ENCODE measurements around the gene GPR162. TPM values are rescaled to one million over a fixed set of nuclear protein-coding genes. Genes with fewer than 3 reads are reported as not detected.
"Not testable (repeated sequence)": the region's sequence is repeated elsewhere in the genome, so short reads cannot be mapped to it uniquely, and the experiment has no call there.

The GPR162 gene
- total and polyA plus RNA-seq, 8 donors: 0.41 to 8.8 (median 1.5) TPM

DNA sequence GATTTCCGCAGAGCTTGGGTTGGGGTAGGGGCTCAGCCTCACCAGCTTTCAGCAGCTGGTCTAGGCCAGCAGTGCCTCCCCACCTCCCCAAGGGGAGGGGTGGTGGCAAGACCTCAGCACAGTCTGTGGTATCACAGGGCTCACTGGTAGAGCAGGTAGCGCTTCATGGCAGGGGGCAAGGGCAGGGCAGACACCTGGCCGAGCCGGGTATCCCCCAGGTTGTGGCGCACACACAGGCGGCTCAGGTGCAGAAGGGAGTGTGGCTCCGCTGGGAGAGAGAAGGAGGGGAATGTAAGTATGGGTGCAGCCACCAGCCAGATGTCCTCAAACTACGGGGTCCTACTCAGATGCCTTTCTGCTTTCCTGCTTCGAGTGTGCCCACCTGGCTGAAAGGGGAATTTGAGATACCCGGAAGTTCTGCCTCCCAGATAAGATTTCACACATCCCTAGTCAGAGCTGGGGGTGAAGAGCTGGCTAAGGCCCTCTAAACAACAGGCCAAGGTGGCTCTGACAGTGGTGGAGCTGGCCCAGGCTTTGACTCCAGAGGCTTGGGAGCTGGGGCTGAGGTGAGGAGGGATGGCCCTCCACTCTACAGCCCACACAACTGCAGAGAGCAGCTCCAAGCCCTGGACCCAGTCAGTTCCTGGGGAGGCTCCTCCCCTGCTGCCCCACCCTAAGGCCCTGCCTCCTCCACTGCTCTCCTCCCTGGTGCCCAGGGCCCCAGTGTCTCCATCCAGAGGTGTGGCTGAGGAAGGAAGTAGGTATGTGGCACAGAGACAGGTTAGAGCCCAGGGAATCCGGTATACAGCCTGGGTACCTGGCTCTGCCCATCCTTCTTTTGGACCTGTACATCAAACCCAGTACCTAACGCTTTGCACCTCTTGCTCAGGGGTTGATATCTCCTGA is 49.7 kb downstream of the GPR162 start:
- no peaks in the 10 kb centered on the region for H3K27me3 ChIP-seq
- peaks cover 9 to 27% (median 14%) of the 10 kb centered on the region in 3 donors for H3K4me1 ChIP-seq
- FAIRE-seq (no peak), ATAC-seq (no peak), DNase-seq (peak in 1 of 6 donors; percentile 67)
- no peak overlapping the region for H3K4me3 ChIP-seq
- WGBS, 2 donors: 72 to 73% methylated on average over 12 of the region's 12 CpGs
- no peaks in the 10 kb centered on the region for H3K9me3 ChIP-seq
- H3K36me3 ChIP-seq: peaks cover 0 to 11% (median 0%) of the 10 kb centered on the region in 3 donors
- TF ChIP-seq, protein P1, sequence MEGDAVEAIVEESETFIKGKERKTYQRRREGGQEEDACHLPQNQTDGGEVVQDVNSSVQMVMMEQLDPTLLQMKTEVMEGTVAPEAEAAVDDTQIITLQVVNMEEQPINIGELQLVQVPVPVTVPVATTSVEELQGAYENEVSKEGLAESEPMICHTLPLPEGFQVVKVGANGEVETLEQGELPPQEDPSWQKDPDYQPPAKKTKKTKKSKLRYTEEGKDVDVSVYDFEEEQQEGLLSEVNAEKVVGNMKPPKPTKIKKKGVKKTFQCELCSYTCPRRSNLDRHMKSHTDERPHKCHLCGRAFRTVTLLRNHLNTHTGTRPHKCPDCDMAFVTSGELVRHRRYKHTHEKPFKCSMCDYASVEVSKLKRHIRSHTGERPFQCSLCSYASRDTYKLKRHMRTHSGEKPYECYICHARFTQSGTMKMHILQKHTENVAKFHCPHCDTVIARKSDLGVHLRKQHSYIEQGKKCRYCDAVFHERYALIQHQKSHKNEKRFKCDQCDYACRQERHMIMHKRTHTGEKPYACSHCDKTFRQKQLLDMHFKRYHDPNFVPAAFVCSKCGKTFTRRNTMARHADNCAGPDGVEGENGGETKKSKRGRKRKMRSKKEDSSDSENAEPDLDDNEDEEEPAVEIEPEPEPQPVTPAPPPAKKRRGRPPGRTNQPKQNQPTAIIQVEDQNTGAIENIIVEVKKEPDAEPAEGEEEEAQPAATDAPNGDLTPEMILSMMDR (IDR thresholded peaks at IDR 0.05): no peak
- intact Hi-C loops (cut with DNase I): no loop called here
- no peak overlapping the region for H3K27ac ChIP-seq

- H3K4me1 ChIP-seq: peaks cover 9 to 23% (median 14%) of the 10 kb centered on the region in 3 donors
- intact Hi-C loops (cut with DNase I): no loop called here
- peak overlapping the region; percentile 67 to 82 (median 78) for H3K4me3 ChIP-seq
- H3K9me3 ChIP-seq: no peaks in the 10 kb centered on the region
- no peaks in the 10 kb centered on the region for H3K27me3 ChIP-seq
- peak overlapping the region; percentile 31 to 74 (median 52) for H3K27ac ChIP-seq
- TF ChIP-seq, protein P1 (IDR thresholded peaks at IDR 0.05): peak; percentile 95 to 98 (median 96)
- peak; percentile 67 to 83 (median 78) for ATAC-seq
- WGBS, 2 donors: 1 to 2% methylated on average over 39 to 40 of the region's 40 CpGs
- peak; percentile 76 to 96 (median 88) for DNase-seq
- FAIRE-seq: no peak
- peaks cover 0 to 11% (median 0%) of the 10 kb centered on the region in 3 donors for H3K36me3 ChIP-seq
Measured at GRCh38 chr12:6872073-6873048, 50.7 kb downstream of the GPR162 start.

GRCh38 chr12:6873094-6874014 is 51.7 kb downstream of the GPR162 start, which contains the start of gene SPSB2:
TSS of gene SPSB2 (minus strand) at chr12:6873303. CDS start at chr12:6872901, 402 bp downstream.
- peak; percentile 97 to 100 (median 98) for DNase-seq
- H3K27me3 ChIP-seq: no peaks in the 10 kb centered on the region
- peaks cover 9 to 23% (median 13%) of the 10 kb centered on the region in 3 donors for H3K4me1 ChIP-seq
- intact Hi-C loops (cut with DNase I): no loop called here
- peak; percentile 91 to 94 (median 92) for ATAC-seq
- H3K4me3 ChIP-seq: peak within 1 kb of the TSS; percentile 67 to 82 (median 78)
- 0 to 1% methylated on average over 46 to 66 of the region's 66 CpGs for WGBS, 2 donors
- H3K36me3 ChIP-seq: peaks cover 0 to 11% (median 0%) of the 10 kb centered on the region in 3 donors
- TF ChIP-seq, protein P1 (IDR thresholded peaks at IDR 0.05): no peak
- H3K27ac ChIP-seq: peak within 1 kb of the TSS; percentile 31 to 81 (median 64)
- no peaks in the 10 kb centered on the region for H3K9me3 ChIP-seq
- no peak for FAIRE-seq

DNA sequence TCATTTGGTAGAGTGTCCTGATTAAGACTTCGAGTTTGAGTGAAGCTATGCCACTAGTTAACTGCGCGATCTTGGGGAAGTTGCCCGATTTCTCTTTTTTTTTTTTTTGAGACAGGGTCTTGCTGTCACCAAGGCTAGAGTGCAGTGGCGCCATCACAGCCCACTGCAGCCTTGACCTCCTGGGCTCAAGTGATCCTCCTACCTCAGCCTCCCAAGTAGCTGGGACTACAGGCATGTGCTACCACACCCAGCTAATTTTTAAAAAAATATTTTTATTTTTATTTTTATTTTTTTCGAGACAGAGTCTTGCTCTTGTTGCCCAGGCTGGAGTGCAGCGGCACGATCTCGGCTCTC is 52.4 kb downstream of the GPR162 start:
- intact Hi-C loops (cut with DNase I); H3K27me3 ChIP-seq; H3K9me3 ChIP-seq; ATAC-seq; FAIRE-seq: not testable (repeated sequence)
- H3K4me3 ChIP-seq: peak overlapping the region; percentile 67 to 82 (median 78)
- H3K27ac ChIP-seq: peak overlapping the region in 3 of 4 donors; percentile 53 to 81 (median 74)
- peak in 1 of 6 donors; percentile 11 for DNase-seq
- H3K36me3 ChIP-seq: peaks cover 0 to 11% (median 0%) of the 10 kb centered on the region in 3 donors
- peaks cover 7 to 19% (median 9%) of the 10 kb centered on the region in 3 donors for H3K4me1 ChIP-seq
- WGBS, 2 donors: 51 to 53% methylated on average over 9 of the region's 9 CpGs

Other genes with a start within 250 kb of the GPR162 start
- gene CHD4, start 214.4 kb upstream of the GPR162 start, total RNA-seq: 100 to 1,000 TPM in 3 of 6 donors, 10 to 100 TPM in 3; 96.5 to 123 (median 105) TPM
- 100 to 1,000 TPM; 125 to 134 TPM for gene CHD4, start 214.4 kb upstream of the GPR162 start, polyA plus RNA-seq
- gene LPAR5, start 185.9 kb upstream of the GPR162 start, total RNA-seq: 1 to 10 TPM in 2 of 6 donors, under 1 TPM in 4; 0.09 to 2.4 (median 0.71) TPM
- gene LPAR5, start 185.9 kb upstream of the GPR162 start, polyA plus RNA-seq: under 1 TPM; 0.19 to 0.23 TPM
- gene ACRBP, start 174.4 kb upstream of the GPR162 start, total RNA-seq: 1 to 10 TPM; 1.3 to 4.1 (median 1.8) TPM
- gene ACRBP, start 174.4 kb upstream of the GPR162 start, polyA plus RNA-seq: 1 to 10 TPM; 1.2 to 2.2 TPM
- 10 to 100 TPM in 5 of 6 donors, 1 to 10 TPM in 1; 9.0 to 24.9 (median 12.1) TPM for gene ING4, start 158.7 kb upstream of the GPR162 start, total RNA-seq
- 10 to 100 TPM; 15.7 to 29.6 TPM for gene ING4, start 158.7 kb upstream of the GPR162 start, polyA plus RNA-seq
- gene ZNF384, start 132.4 kb upstream of the GPR162 start, total RNA-seq: 10 to 100 TPM; 20.4 to 29.8 (median 23.9) TPM
- gene ZNF384, start 132.4 kb upstream of the GPR162 start, polyA plus RNA-seq: 10 to 100 TPM; 36.6 to 36.7 TPM
- under 1 TPM in 5 of 6 donors, not detected in 1; 0.12 to 0.34 (median 0.20) TPM for gene PIANP, start 121.0 kb upstream of the GPR162 start, total RNA-seq
- 1 to 10 TPM; 1.4 to 2.7 TPM for gene PIANP, start 121.0 kb upstream of the GPR162 start, polyA plus RNA-seq
- 10 to 100 TPM; 14.2 to 31.0 (median 23.8) TPM for gene COPS7A, start 97.8 kb upstream of the GPR162 start, total RNA-seq
- 10 to 100 TPM; 29.5 to 39.6 TPM for gene COPS7A, start 97.8 kb upstream of the GPR162 start, polyA plus RNA-seq
- 10 to 100 TPM; 38.5 to 63.0 (median 54.0) TPM for gene MLF2, start 68.7 kb upstream of the GPR162 start, total RNA-seq
- 100 to 1,000 TPM in 1 of 2 donors, 10 to 100 TPM in 1; 74.7 to 111 TPM for gene MLF2, start 68.7 kb upstream of the GPR162 start, polyA plus RNA-seq
- 100 to 1,000 TPM in 1 of 6 donors, 10 to 100 TPM in 5; 41.0 to 117 (median 58.3) TPM for gene PTMS, start 55.5 kb upstream of the GPR162 start, total RNA-seq
- gene PTMS, start 55.5 kb upstream of the GPR162 start, polyA plus RNA-seq: 100 to 1,000 TPM; 128 to 276 TPM
- gene LAG3, start 49.3 kb upstream of the GPR162 start, total RNA-seq: under 1 TPM in 5 of 6 donors, not detected in 1; 0.15 to 0.32 (median 0.19) TPM
- gene LAG3, start 49.3 kb upstream of the GPR162 start, polyA plus RNA-seq: under 1 TPM; 0.70 to 0.91 TPM
- gene CD4, start 32.3 kb upstream of the GPR162 start, total RNA-seq: 10 to 100 TPM in 1 of 6 donors, 1 to 10 TPM in 5; 1.2 to 19.9 (median 4.0) TPM
- 1 to 10 TPM; 1.2 to 2.0 TPM for gene CD4, start 32.3 kb upstream of the GPR162 start, polyA plus RNA-seq
- 10 to 100 TPM in 2 of 6 donors, 1 to 10 TPM in 4; 5.6 to 17.3 (median 9.2) TPM for gene P3H3, start 6.6 kb downstream of the GPR162 start, total RNA-seq
- 10 to 100 TPM; 21.6 to 32.8 TPM for gene P3H3, start 6.6 kb downstream of the GPR162 start, polyA plus RNA-seq
- gene GNB3, start 19.1 kb downstream of the GPR162 start, total RNA-seq: 1 to 10 TPM in 5 of 6 donors, under 1 TPM in 1; 0.89 to 2.7 (median 1.5) TPM
- 10 to 100 TPM in 1 of 2 donors, 1 to 10 TPM in 1; 6.2 to 12.6 TPM for gene GNB3, start 19.1 kb downstream of the GPR162 start, polyA plus RNA-seq
- 1 to 10 TPM in 1 of 6 donors, under 1 TPM in 5; 0.08 to 1.1 (median 0.56) TPM for gene CDCA3, start 29.5 kb downstream of the GPR162 start, total RNA-seq
- 1 to 10 TPM in 1 of 2 donors, under 1 TPM in 1; 0.80 to 1.2 TPM for gene CDCA3, start 29.5 kb downstream of the GPR162 start, polyA plus RNA-seq
- 10 to 100 TPM; 17.8 to 38.4 (median 29.2) TPM for gene USP5, start 30.3 kb downstream of the GPR162 start, total RNA-seq
- gene USP5, start 30.3 kb downstream of the GPR162 start, polyA plus RNA-seq: 10 to 100 TPM; 18.3 to 25.2 TPM
- 100 to 1,000 TPM in 4 of 6 donors, 10 to 100 TPM in 2; 88.5 to 211 (median 128) TPM for gene TPI1, start 45.7 kb downstream of the GPR162 start, total RNA-seq
- 100 to 1,000 TPM in 1 of 2 donors, 10 to 100 TPM in 1; 93.1 to 247 TPM for gene TPI1, start 45.7 kb downstream of the GPR162 start, polyA plus RNA-seq
- gene SPSB2, start 51.5 kb downstream of the GPR162 start, total RNA-seq: 1 to 10 TPM; 3.1 to 5.2 (median 4.4) TPM
- 10 to 100 TPM; 10.6 to 12.5 TPM for gene SPSB2, start 51.5 kb downstream of the GPR162 start, polyA plus RNA-seq
- 1 to 10 TPM; 1.7 to 5.2 (median 3.4) TPM for gene LRRC23, start 83.0 kb downstream of the GPR162 start, total RNA-seq
- gene LRRC23, start 83.0 kb downstream of the GPR162 start, polyA plus RNA-seq: 10 to 100 TPM in 1 of 2 donors, 1 to 10 TPM in 1; 8.8 to 13.0 TPM
- 1 to 10 TPM; 2.3 to 8.0 (median 4.5) TPM for gene ENO2, start 92.8 kb downstream of the GPR162 start, total RNA-seq
- 10 to 100 TPM; 12.7 to 53.6 TPM for gene ENO2, start 92.8 kb downstream of the GPR162 start, polyA plus RNA-seq
- gene ATN1, start 106.1 kb downstream of the GPR162 start, total RNA-seq: 10 to 100 TPM; 30.9 to 54.5 (median 36.2) TPM
- gene ATN1, start 106.1 kb downstream of the GPR162 start, polyA plus RNA-seq: 100 to 1,000 TPM; 110 to 113 TPM
- gene RNU7-1, start 122.0 kb downstream of the GPR162 start, total RNA-seq: not detected
- gene RNU7-1, start 122.0 kb downstream of the GPR162 start, polyA plus RNA-seq: not detected
- gene C12orf57, start 122.2 kb downstream of the GPR162 start, total RNA-seq: 100 to 1,000 TPM in 2 of 6 donors, 10 to 100 TPM in 4; 86.8 to 154 (median 97.6) TPM
- 100 to 1,000 TPM; 176 to 314 TPM for gene C12orf57, start 122.2 kb downstream of the GPR162 start, polyA plus RNA-seq
- 10 to 100 TPM; 13.3 to 37.9 (median 17.8) TPM for gene PTPN6, start 129.5 kb downstream of the GPR162 start, total RNA-seq
- gene PTPN6, start 129.5 kb downstream of the GPR162 start, polyA plus RNA-seq: 10 to 100 TPM; 48.7 to 53.1 TPM
- 100 to 1,000 TPM in 3 of 6 donors, 10 to 100 TPM in 3; 79.7 to 139 (median 101) TPM for gene PHB2, start 148.8 kb downstream of the GPR162 start, total RNA-seq
- 10 to 100 TPM; 74.7 to 91.9 TPM for gene PHB2, start 148.8 kb downstream of the GPR162 start, polyA plus RNA-seq
- 10 to 100 TPM in 5 of 6 donors, 1 to 10 TPM in 1; 8.9 to 20.2 (median 17.0) TPM for gene EMG1, start 149.1 kb downstream of the GPR162 start, total RNA-seq
- 10 to 100 TPM in 1 of 2 donors, 1 to 10 TPM in 1; 9.4 to 12.9 TPM for gene EMG1, start 149.1 kb downstream of the GPR162 start, polyA plus RNA-seq
- 10 to 100 TPM; 22.4 to 36.5 (median 32.4) TPM for gene LPCAT3, start 196.7 kb downstream of the GPR162 start, total RNA-seq
- 10 to 100 TPM; 23.0 to 32.6 TPM for gene LPCAT3, start 196.7 kb downstream of the GPR162 start, polyA plus RNA-seq
- 100 to 1,000 TPM in 1 of 6 donors, 10 to 100 TPM in 5; 20.4 to 162 (median 58.8) TPM for gene C1S, start 238.9 kb downstream of the GPR162 start, total RNA-seq
- 10 to 100 TPM; 36.5 to 47.2 TPM for gene C1S, start 238.9 kb downstream of the GPR162 start, polyA plus RNA-seq